Kidney (tissue), 14 donors: ENCODE results near the gene IDUA. TPM values are rescaled to one million over a fixed set of nuclear protein-coding genes. Genes with fewer than 3 reads are reported as not detected.
A peak's percentile ranks its signal among the peaks of the same experiment; 100 is the strongest.

Experiments used
- DNase-seq, 5 donors: peaks; one replicate each; pipeline ENCODE4 v3.0.0-alpha.2; 2013 to 2020
- FAIRE-seq: peaks from 2 replicates; lab custom pipeline; 2012; peaks lifted over from hg19 to GRCh38; lab: Jason Lieb, UNC
- H3K27ac ChIP-seq, 2 donors: one replicate each; pipeline ENCODE4 v1.7.0; 2013; ENCODE audit warnings: low read depth in 2 of 2, low read length in 2 of 2, inconsistent platforms in 1 of 2
- H3K27me3 ChIP-seq: one replicate; pipeline ENCODE4 v1.7.1; 2013; ENCODE audit warnings: low read length, inconsistent platforms; ENCODE audit not compliant: control insufficient read depth, insufficient read depth
- H3K36me3 ChIP-seq, 3 donors: one replicate each; pipeline versions ENCODE4 v1.7.0 to v1.7.1; 2013; ENCODE audit warnings: low read length in 3 of 3, control low read depth in 1 of 3, inconsistent platforms in 1 of 3; ENCODE audit not compliant: insufficient read depth in 3 of 3, control insufficient read depth in 2 of 3
- H3K4me1 ChIP-seq, 3 donors: one replicate each; pipeline versions ENCODE4 v1.7.0 to v1.7.1; 2013; ENCODE audit warnings: low read length in 3 of 3, inconsistent platforms in 1 of 3, low read depth in 1 of 3; ENCODE audit not compliant: control insufficient read depth in 2 of 3, insufficient read depth in 2 of 3
- H3K4me3 ChIP-seq, 3 donors: one replicate each; pipeline versions ENCODE4 v1.7.0 to v1.8.1; 2013; ENCODE audit warnings: low read length in 3 of 3, control low read depth in 1 of 3, inconsistent platforms in 1 of 3
- H3K9ac ChIP-seq, 3 donors: one replicate each; pipeline versions ENCODE4 v1.7.0 to v1.7.1; 2013; ENCODE audit warnings: low read length in 3 of 3, control low read depth in 1 of 3, inconsistent platforms in 1 of 3
- H3K9me3 ChIP-seq, 3 donors: one replicate each; pipeline versions ENCODE4 v1.7.0 to v1.7.1; 2013; ENCODE audit warnings: low read length in 3 of 3, control low read depth in 1 of 3, inconsistent platforms in 1 of 3; ENCODE audit not compliant: control insufficient read depth in 2 of 3, insufficient read depth in 1 of 3
- intact Hi-C: fragments of 100-400 bp; cut with DNase I; formaldehyde crosslinking; loops from one replicate; pipeline ENCODE4 v1.11.1; 2022
- polyA plus RNA-seq: library from polyadenylated mRNA; stranded (reverse); fragments of 350-450 nt; fragmentation: Illumina TruSeq; extraction: RNeasy Lipid Tissue Mini Kit (QIAGEN cat#74804); gene quantifications from one replicate; pipeline ENCODE4 v1.2.3, GENCODE V29; 2014; ENCODE audit warnings: low read depth, low replicate concordance; ENCODE audit not compliant: insufficient read depth
- total RNA-seq: library from RNA; stranded (reverse); fragmentation: NEBNext Ultra II Directional; extraction: Animal tissue kit (Norgen Biotek cat#: 25700); gene quantifications from one replicate; pipeline ENCODE4 v1.2.1, GENCODE V29; 2021
- TF ChIP-seq, protein P1 (sequence below): IDR thresholded peaks from 3 replicates; pipeline ENCODE4 v1.5.1; 2012; ENCODE audit warnings: mild to moderate bottlenecking, moderate library complexity, borderline replicate concordance; ENCODE audit not compliant: insufficient read depth; ENCODE audit errors: extremely low read depth
- donor health status: control.
- donor health status: control.
- donor health status: control.
- donor health status: control.
- donor health status: control.
- donor health status: DM: yes; HTN: yes; CAD: no.
- donor health status: Normal renal cell carcinoma (clear cell type).

Gene IDUA
- total and polyA plus RNA-seq, 2 donors from 2014 or later: 11.9 to 58.5 TPM

DNA sequence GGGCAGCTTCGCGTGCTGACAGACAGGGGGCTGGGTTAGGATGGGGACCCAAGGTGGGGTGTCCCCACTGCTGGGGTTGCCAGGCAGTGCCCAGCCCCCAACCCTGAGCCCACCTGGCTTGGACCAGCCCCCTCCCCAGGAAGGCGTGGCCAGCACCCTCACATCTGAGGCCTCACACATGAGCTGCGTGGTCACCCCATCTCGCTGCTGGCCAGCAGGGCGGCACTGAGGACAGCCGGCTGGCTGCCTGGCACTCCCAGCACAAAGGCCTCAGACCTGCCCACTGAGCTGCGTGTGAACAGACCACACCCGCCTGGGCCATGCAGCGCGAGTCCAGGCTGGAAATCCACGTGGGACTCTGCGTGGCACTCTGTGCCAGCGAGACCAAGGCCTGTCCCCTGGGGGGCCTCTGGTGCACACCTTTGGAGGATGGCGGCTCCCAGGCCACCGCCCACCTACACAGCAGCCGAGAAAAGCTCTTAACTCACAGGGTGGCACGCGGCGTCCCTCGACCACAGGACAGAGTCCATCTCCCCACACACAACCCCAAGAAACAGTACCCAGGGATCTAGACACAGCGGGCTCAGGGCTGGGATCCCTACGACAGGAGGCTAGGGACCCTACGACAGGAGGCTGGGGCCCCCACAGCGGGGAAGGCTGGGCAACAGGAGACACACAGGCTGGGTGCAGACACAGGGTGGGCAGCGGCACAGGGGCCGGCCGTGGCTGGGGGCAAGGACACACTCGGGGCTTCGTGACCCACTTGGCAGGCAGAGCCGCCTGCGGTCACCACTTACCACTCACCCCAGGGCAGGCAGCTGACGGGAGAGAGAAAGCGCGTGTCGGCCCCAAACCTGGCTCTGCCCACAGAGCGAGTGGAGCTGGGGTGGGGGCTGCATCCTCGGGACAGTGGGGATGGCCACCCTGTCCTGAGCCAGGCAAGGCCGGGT, 23.3 kb upstream of the IDUA start:
- no peak overlapping the region for H3K27ac ChIP-seq
- intact Hi-C loops: no loop called here
- no peak overlapping the region for H3K9ac ChIP-seq
- TF ChIP-seq, protein P1, sequence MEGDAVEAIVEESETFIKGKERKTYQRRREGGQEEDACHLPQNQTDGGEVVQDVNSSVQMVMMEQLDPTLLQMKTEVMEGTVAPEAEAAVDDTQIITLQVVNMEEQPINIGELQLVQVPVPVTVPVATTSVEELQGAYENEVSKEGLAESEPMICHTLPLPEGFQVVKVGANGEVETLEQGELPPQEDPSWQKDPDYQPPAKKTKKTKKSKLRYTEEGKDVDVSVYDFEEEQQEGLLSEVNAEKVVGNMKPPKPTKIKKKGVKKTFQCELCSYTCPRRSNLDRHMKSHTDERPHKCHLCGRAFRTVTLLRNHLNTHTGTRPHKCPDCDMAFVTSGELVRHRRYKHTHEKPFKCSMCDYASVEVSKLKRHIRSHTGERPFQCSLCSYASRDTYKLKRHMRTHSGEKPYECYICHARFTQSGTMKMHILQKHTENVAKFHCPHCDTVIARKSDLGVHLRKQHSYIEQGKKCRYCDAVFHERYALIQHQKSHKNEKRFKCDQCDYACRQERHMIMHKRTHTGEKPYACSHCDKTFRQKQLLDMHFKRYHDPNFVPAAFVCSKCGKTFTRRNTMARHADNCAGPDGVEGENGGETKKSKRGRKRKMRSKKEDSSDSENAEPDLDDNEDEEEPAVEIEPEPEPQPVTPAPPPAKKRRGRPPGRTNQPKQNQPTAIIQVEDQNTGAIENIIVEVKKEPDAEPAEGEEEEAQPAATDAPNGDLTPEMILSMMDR: no peak
- H3K9me3 ChIP-seq: no peaks in the 10 kb centered on the region
- FAIRE-seq (no peak), DNase-seq (peak in 2 of 5 donors; percentile 46 to 69)
- no peak overlapping the region for H3K4me3 ChIP-seq
- no peaks in the 10 kb centered on the region for H3K27me3 ChIP-seq
- no peaks in the 10 kb centered on the region for H3K36me3 ChIP-seq
- peaks cover 0 to 3% (median 0%) of the 10 kb centered on the region in 3 donors for H3K4me1 ChIP-seq

GRCh38 chr4:964346-965025, 22.4 kb upstream of the IDUA start:
- no peaks in the 10 kb centered on the region for H3K36me3 ChIP-seq

DNA sequence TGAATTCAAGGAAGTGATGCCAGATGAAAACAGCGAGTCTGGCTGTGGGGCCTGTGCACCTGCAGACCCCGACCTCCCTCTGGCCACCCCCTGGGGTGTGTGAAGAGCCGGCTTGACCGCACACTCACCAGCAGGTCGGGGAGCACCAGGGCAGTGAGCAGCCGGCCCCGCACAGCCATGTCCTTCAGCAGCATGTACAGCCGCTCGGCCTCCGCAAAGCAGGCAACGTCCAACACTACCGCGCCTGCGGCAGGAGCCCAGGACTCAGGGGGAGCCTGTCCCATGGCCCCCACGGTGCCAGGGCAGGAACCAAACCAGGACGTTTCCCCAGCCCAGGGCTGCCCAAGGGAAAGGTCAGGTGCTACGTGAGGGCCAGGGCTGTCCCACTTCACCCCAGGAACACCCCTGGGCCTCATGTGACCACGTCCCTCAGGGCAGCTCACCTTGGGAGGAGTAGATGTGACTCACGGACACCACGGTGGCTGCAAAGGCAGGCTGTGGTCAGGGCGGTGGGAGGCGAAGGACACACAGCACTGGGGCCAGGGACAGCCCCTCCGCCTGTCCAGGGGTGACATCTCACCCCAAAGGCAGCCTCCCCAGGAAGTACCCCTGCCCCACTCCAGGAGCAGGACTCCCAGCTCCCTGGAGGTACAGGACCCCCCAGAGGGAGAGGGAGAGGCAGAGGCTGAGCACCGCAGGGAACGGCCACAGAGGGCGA, 21.6 kb upstream of the IDUA start:
- DNase-seq (peak in 1 of 5 donors; percentile 68), FAIRE-seq (no peak)
- Histone ChIP-seq H3K27me3 (no peaks in the 10 kb centered on the region), H3K9ac (no peak overlapping the region), H3K9me3 (no peaks in the 10 kb centered on the region), H3K4me3 (no peak overlapping the region), H3K27ac (no peak overlapping the region), H3K4me1 (peaks cover 0 to 3% (median 0%) of the 10 kb centered on the region in 3 donors), H3K36me3 (no peaks in the 10 kb centered on the region)
- TF ChIP-seq, protein P1: no peak
- intact Hi-C loops: no loop called here

More at GRCh38 chr4:964346-965025, 22.4 kb upstream of the IDUA start:
- DNase-seq (peak in 1 of 5 donors; percentile 64), FAIRE-seq (no peak)
- intact Hi-C loops: no loop called here
- Histone ChIP-seq H3K27me3 (no peaks in the 10 kb centered on the region), H3K4me3 (no peak overlapping the region), H3K9me3 (no peaks in the 10 kb centered on the region), H3K9ac (no peak overlapping the region), H3K27ac (no peak overlapping the region), H3K4me1 (peaks cover 0 to 3% (median 0%) of the 10 kb centered on the region in 3 donors)
- TF ChIP-seq, protein P1: no peak
